Glutamatergic neuron (in vitro differentiated cells): ENCODE data around the gene TMEM223. TPM values are rescaled to one million over a fixed set of nuclear protein-coding genes. Genes with fewer than 3 reads are reported as not detected.
"Not testable (repeated sequence)": the region's sequence is repeated elsewhere in the genome, so short reads cannot be mapped to it uniquely, and the experiment has no call there.

Experiments used
- DNase-seq: peaks from one replicate; pipeline ENCODE4 v3.0.0; 2022
- H3K27ac Mint-ChIP-seq: one replicate; pipeline ENCODE4 v1.8.0; 2020; ENCODE audit warnings: mild to moderate bottlenecking, mixed read lengths, inconsistent platforms; ENCODE audit not compliant: unreplicated experiment
- H3K27me3 Mint-ChIP-seq: one replicate; pipeline ENCODE4 v1.8.0; 2020; ENCODE audit warnings: mild to moderate bottlenecking, moderate library complexity, mixed read lengths, inconsistent platforms; ENCODE audit not compliant: unreplicated experiment
- H3K36me3 Mint-ChIP-seq: one replicate; pipeline ENCODE4 v1.8.0; 2020; ENCODE audit warnings: mild to moderate bottlenecking, mixed read lengths, inconsistent platforms; ENCODE audit not compliant: unreplicated experiment
- H3K4me1 Mint-ChIP-seq: one replicate; pipeline ENCODE4 v1.8.0; 2020; ENCODE audit warnings: mild to moderate bottlenecking, low read depth, mixed read lengths, inconsistent platforms; ENCODE audit not compliant: unreplicated experiment
- H3K4me3 Mint-ChIP-seq: one replicate; pipeline ENCODE4 v1.8.0; 2020; ENCODE audit warnings: mild to moderate bottlenecking, mixed read lengths, inconsistent platforms; ENCODE audit not compliant: unreplicated experiment
- H3K9me3 Mint-ChIP-seq: one replicate; pipeline ENCODE4 v1.8.0; 2020; ENCODE audit warnings: mild to moderate bottlenecking, moderate library complexity, mixed read lengths, inconsistent platforms; ENCODE audit not compliant: unreplicated experiment
- CTCF ChIP-seq: fragments of 200-600 bp; sonication (generic); IDR thresholded peaks from one replicate; pipeline ENCODE4 v1.5.0; 2021; ENCODE audit not compliant: partially characterized antibody, unreplicated experiment
- total RNA-seq: library from RNA; stranded (reverse); fragmentation: NEBNext Ultra II Directional; extraction: Animal tissue kit (Norgen Biotek cat#: 25700); gene quantifications from one replicate; pipeline ENCODE4 v1.2.1, GENCODE V29; 2021; ENCODE audit not compliant: unreplicated experiment

Gene TMEM223
- total RNA-seq, 1 donor from 2014 or later: 17.4 TPM

- H3K4me1 Mint-ChIP-seq: no peaks in the 10 kb centered on the region
- H3K27ac Mint-ChIP-seq: peak within 1 kb of the TSS; percentile 91
- peaks cover 4% of the 10 kb centered on the region for H3K36me3 Mint-ChIP-seq
- H3K27me3 Mint-ChIP-seq: peaks cover 7% of the 10 kb centered on the region
- peak within 1 kb of the TSS; percentile 94 for H3K4me3 Mint-ChIP-seq
- TF ChIP-seq CTCF: no peak
- DNase-seq: no peak
- peaks cover 6% of the 10 kb centered on the region for H3K9me3 Mint-ChIP-seq
Observed at GRCh38 chr11:62832336-62833234, 40.8 kb upstream of the TMEM223 start, which contains the start of gene TEX54. TEX54 (minus strand) TSS chr11:62832841.

GRCh38 chr11:62831520-62832335 lies 39.9 kb upstream of the TMEM223 start, which contains the start of gene STX5:
STX5 (minus strand) TSS chr11:62832051; CDS start chr11:62831243, 808 bp downstream.
- peak within 1 kb of the TSS; percentile 91 for H3K27ac Mint-ChIP-seq
- DNase-seq: peak; percentile 99
- H3K27me3 Mint-ChIP-seq: peaks cover 7% of the 10 kb centered on the region
- no peak for TF ChIP-seq CTCF
- peaks cover 6% of the 10 kb centered on the region for H3K9me3 Mint-ChIP-seq
- H3K4me1 Mint-ChIP-seq: no peaks in the 10 kb centered on the region
- H3K36me3 Mint-ChIP-seq: peaks cover 4% of the 10 kb centered on the region
- H3K4me3 Mint-ChIP-seq: peak within 1 kb of the TSS; percentile 94

GRCh38 chr11:62830904-62831519 lies 39.2 kb upstream of the TMEM223 start:
- H3K27me3 Mint-ChIP-seq: peaks cover 7% of the 10 kb centered on the region
- peak overlapping the region; percentile 91 for H3K27ac Mint-ChIP-seq
- H3K4me3 Mint-ChIP-seq: peak overlapping the region; percentile 94
- no peaks in the 10 kb centered on the region for H3K36me3 Mint-ChIP-seq
- peaks cover 4% of the 10 kb centered on the region for H3K9me3 Mint-ChIP-seq
- TF ChIP-seq CTCF: no peak
- H3K4me1 Mint-ChIP-seq: no peaks in the 10 kb centered on the region
- no peak for DNase-seq

- not testable (repeated sequence) for DNase-seq, H3K36me3 Mint-ChIP-seq, H3K4me1 Mint-ChIP-seq, H3K9me3 Mint-ChIP-seq, H3K4me3 Mint-ChIP-seq, H3K27ac Mint-ChIP-seq, H3K27me3 Mint-ChIP-seq
Observed at GRCh38 chr11:62828130-62828529, 36.3 kb upstream of the TMEM223 start.

GRCh38 chr11:62823677-62824076 lies 31.9 kb upstream of the TMEM223 start:
- Mint-ChIP-seq H3K4me3 (no peak overlapping the region), H3K27me3 (peaks cover 2% of the 10 kb centered on the region), H3K27ac (no peak overlapping the region), H3K36me3 (no peaks in the 10 kb centered on the region), H3K4me1 (no peaks in the 10 kb centered on the region), H3K9me3 (no peaks in the 10 kb centered on the region)
- no peak for TF ChIP-seq CTCF
- no peak for DNase-seq
